Right lobe of liver (tissue), 4 donors: ENCODE results near the gene RHOT2.

ENCODE experiments used
- CTCF ChIP-seq, 4 donors: fragments of 200-600 bp in 3 of 4; fragments of 450-650 bp in 1 of 4; IDR thresholded peaks; one replicate each; pipeline versions ENCODE4 v1.5.1 to v1.8.0; 2016 to 2022; ENCODE audit warnings: antibody characterized with exemption in 4 of 4, mild to moderate bottlenecking in 2 of 4
- POLR2A ChIP-seq: fragments of 450-650 bp; IDR thresholded peaks from one replicate; pipeline ENCODE4 v1.6.1; 2017; ENCODE audit warnings: antibody characterized with exemption, mild to moderate bottlenecking
- donor health status: DM: no; HTN: no; CAD: no.
- donor health status: DM: no; HTN: no; CAD: no.
- donor health status: DM: no; HTN: yes; CAD: no.

- no peak for TF ChIP-seq CTCF (IDR thresholded peaks at IDR 0.05)
- peak; percentile 64 for TF ChIP-seq POLR2A
Observed at GRCh38 chr16:636206-637080, 31.5 kb upstream of the RHOT2 start, which contains the start of gene METTL26.
